EH (cell line): ENCODE measurements around the gene TTLL9.

Experiments
- DNase-seq: peaks from one replicate; pipeline ENCODE4 v3.0.0-alpha.2; 2015; ENCODE audit warnings: low read depth

Gene TTLL9

GRCh38 chr20:31984981-31985471, 114.6 kb downstream of the TTLL9 start:
- no peak for DNase-seq

DNA sequence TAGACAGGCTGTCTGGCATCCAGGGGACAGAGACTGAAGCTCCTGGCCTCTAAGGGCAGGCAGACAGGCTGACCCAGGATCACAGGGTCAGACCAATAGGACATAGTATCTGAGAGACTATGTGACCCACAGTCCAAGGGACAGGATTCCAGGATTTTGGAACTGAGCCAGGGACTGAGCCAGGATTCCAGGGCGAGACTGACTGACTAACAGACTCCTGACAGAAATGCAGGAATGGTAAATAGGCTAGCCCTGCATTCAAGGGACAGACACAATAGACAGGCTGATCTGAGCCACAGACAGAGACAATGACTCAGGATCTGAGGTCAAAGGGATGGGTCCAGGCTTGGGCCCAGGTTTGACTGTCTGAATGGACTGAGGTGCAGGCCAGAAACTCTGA, 117.3 kb downstream of the TTLL9 start:
- DNase-seq: peak; percentile 46

DNA sequence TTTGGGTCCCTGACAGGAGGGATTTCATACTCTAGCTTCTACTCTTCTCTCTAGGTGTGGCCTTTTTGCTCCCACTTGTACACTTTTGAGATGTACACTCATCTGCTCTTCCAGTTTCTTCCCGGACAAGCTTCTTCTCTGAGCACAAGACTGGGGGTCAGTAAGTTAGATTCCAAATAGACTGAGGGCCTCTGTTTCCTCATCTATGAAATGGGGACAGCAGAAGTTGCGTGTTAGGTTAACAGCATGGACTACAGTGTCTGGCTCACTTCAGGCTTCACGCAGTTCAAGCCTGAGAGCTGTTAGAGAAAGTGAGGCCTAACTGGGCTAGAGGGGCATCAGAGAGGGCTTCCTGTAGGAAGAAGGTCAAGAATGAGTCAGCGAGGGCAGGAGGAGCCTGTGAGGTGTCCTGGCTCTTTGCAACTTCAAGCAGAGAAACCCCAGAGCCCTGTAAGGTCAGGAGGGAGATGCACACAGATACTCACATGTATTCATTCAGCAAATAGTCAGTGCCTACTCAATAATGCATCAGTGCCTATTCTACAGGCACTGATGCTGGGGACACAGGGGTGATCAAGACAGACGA, 118.1 kb downstream of the TTLL9 start:
- DNase-seq: no peak

- DNase-seq: no peak
Observed at GRCh38 chr20:31989030-31989645, 118.7 kb downstream of the TTLL9 start.

GRCh38 chr20:31990641-31991338, 120.4 kb downstream of the TTLL9 start:
- no peak for DNase-seq

- DNase-seq: no peak
Observed at GRCh38 chr20:31991339-31991705, 120.9 kb downstream of the TTLL9 start.

- no peak for DNase-seq
Observed at GRCh38 chr20:31992086-31992485, 121.7 kb downstream of the TTLL9 start.
